Measurements from ENCODE around the gene DHRS7B.
"Not testable (repeated sequence)": the region's sequence is repeated elsewhere in the genome, so short reads cannot be mapped to it uniquely, and the experiment has no call there.

DHRS7B gene

DNA sequence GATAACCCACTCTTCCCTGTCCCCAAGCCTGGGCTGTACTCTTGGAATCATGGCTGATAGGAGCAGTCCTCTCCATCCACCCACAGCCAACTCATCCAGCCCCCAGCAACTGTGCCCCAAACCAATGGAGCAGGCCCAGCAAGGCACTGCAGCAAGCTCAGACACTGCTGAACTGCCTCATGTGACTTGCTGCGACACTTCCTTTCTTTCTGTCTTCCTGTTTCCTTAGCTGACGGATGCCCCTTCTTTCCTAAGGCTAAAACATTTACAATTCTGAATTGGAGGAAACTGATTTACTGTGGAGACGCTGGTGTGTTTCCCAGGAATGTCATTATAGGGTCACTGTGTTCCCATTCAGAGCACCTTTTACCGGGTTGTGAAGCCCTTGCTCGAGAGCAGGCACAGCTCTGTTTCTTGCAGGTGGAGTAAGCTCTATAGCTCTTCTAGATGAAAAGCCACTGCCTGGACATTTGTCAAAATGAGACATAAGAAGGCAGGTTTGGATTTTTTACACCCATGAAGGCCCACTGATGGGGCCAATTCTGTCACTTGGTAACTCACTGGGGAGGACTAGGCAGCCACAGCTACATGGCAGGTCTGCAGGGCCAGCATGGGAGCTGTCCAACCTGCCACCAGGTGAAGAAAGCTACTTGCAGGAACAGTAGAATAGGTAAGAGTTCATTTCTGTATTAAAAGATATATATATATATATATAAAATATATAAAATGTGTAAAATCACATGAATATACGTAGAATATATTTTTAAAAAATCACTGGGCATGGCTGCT is 59.8 kb downstream of the DHRS7B start:
- Mint-ChIP-seq H3K4me1 (peaks cover 8% of the 10 kb centered on the region), H3K27me3 (ENCODE audit: low read depth, poor library complexity) (no peaks in the 10 kb centered on the region), H3K4me3 (no peak overlapping the region), H3K9me3 (no peaks in the 10 kb centered on the region), H3K27ac (no peak overlapping the region), H3K36me3 (ENCODE audit: low read depth) (peaks cover 68% of the 10 kb centered on the region)
- TF ChIP-seq, protein P1, sequence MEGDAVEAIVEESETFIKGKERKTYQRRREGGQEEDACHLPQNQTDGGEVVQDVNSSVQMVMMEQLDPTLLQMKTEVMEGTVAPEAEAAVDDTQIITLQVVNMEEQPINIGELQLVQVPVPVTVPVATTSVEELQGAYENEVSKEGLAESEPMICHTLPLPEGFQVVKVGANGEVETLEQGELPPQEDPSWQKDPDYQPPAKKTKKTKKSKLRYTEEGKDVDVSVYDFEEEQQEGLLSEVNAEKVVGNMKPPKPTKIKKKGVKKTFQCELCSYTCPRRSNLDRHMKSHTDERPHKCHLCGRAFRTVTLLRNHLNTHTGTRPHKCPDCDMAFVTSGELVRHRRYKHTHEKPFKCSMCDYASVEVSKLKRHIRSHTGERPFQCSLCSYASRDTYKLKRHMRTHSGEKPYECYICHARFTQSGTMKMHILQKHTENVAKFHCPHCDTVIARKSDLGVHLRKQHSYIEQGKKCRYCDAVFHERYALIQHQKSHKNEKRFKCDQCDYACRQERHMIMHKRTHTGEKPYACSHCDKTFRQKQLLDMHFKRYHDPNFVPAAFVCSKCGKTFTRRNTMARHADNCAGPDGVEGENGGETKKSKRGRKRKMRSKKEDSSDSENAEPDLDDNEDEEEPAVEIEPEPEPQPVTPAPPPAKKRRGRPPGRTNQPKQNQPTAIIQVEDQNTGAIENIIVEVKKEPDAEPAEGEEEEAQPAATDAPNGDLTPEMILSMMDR (IDR thresholded peaks at IDR 0.05) = no peak
- DNase-seq = no peak

DNA sequence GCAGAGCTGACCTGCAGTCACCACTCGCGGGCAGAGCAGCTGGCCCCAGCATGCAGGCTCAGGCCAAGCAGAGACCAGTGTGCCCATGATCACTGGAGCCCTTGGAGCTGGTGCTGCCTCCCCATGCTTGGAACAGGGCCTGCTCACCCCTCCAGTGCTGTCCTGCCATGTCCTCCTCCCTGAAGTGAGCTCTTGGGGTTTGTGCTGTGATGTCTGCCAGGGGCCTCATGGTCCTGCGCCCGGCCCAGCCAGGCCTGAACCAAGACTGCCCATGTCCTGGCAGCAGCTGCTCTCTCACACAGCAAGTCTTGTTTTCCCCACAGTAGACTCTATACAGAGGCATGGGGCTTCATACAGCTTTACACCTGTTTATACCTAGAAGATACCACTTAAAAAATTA is 62.6 kb downstream of the DHRS7B start:
- Mint-ChIP-seq H3K27me3 (ENCODE audit: low read depth, poor library complexity) (peaks cover 3% of the 10 kb centered on the region), H3K9me3 (no peaks in the 10 kb centered on the region), H3K4me3 (no peak overlapping the region), H3K36me3 (ENCODE audit: low read depth) (peaks cover 74% of the 10 kb centered on the region), H3K27ac (no peak overlapping the region), H3K4me1 (no peaks in the 10 kb centered on the region)
- TF ChIP-seq, protein P1 (IDR thresholded peaks at IDR 0.05) = no peak
- DNase-seq = no peak

DNA sequence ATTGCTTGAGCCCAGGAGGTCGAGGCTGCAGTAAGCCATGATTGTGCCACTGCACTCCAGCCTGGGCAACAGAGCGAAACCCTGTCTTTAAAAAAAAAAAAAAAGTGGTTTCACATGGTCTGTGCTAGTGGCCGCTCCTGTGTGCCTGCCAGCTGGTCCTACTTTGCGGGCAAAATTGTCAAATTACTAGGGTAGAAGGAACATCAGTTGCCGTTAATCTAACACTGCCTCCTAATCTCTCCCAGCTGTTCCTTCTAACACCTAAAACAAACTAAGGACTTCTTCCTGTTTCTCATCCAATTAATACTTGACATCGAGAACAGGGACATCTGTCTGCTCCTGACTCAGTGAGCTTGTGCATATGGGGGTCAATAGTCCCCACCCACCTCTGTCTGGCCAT is 63.3 kb downstream of the DHRS7B start:
- DNase-seq = no peak
- Mint-ChIP-seq H3K27me3 (ENCODE audit: low read depth, poor library complexity) (peaks cover 3% of the 10 kb centered on the region), H3K27ac (peak overlapping the region; percentile 84), H3K36me3 (ENCODE audit: low read depth) (peaks cover 74% of the 10 kb centered on the region), H3K4me3 (no peak overlapping the region), H3K4me1 (no peaks in the 10 kb centered on the region), H3K9me3 (no peaks in the 10 kb centered on the region)
- TF ChIP-seq, protein P1 (IDR thresholded peaks at IDR 0.05) = no peak

DNA sequence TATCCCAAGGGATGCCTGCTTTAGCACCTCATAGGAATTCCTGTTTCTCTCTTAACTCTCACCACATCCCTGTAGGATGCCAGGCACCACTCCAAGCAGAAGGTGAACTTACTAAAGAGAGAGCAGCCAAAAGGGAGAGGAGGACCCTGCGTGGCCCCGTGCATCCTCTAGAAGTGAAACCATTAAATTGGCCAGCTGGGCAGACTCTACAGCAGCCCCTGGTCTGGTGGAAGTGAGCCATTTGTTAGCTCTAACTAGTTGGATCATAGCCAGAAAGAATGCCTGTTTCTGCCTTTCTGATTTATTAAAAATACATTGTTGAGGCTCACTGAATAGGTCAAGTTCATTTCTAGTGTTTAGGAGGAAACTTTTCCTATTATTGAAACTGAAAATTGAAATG is 64.9 kb downstream of the DHRS7B start:
- Mint-ChIP-seq H3K4me3 (no peak overlapping the region), H3K27ac (peak overlapping the region; percentile 36), H3K9me3 (no peaks in the 10 kb centered on the region), H3K4me1 (no peaks in the 10 kb centered on the region), H3K36me3 (ENCODE audit: low read depth) (peaks cover 72% of the 10 kb centered on the region), H3K27me3 (ENCODE audit: low read depth, poor library complexity) (peaks cover 3% of the 10 kb centered on the region)
- DNase-seq = no peak
- TF ChIP-seq, protein P1 (IDR thresholded peaks at IDR 0.05) = no peak

DNA sequence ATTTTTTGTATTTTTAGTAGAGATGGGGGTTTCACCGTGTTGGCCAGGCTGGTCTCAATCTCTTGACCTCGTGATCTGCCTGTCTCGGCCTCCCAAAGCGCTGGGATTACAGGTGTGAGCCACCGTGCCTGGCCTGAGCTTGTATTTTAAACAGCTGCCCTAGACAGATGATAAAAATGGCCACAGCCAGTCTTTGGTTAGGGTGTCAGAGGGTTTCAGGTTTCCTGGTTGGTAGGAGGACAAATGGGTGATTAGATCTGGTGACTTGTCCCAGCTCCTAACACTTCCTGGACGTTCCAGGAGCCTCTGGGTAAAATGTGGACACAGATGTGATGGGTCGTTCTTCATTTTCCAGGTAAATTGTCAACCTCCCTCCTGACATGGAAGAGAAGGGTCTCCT is 65.7 kb downstream of the DHRS7B start:
- peaks cover 75% of the 10 kb centered on the region for H3K36me3 Mint-ChIP-seq (ENCODE audit: low read depth)
- not testable (repeated sequence) for H3K4me1 Mint-ChIP-seq; H3K4me3 Mint-ChIP-seq; H3K27ac Mint-ChIP-seq; DNase-seq; H3K9me3 Mint-ChIP-seq; H3K27me3 Mint-ChIP-seq (ENCODE audit: low read depth, poor library complexity)

DNA sequence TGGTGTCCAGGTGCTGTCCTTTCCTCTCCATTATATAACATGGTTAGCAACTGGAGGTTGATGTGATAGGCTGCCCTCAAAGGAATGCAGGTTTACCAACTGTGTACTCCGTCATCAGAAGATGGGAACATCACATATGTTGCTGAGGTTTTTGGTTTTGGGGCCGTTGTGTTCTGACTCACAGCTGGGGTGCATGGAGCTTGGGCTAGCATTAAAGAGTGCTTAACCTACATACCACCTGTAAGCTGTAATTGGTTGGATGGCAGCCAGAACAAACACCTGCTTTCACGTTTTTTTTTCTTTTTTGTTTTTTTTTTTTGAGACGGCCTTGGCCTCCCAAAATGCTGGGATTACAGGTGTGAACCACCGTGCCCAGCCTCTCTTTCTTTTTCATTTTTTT is 66.3 kb downstream of the DHRS7B start:
- TF ChIP-seq, protein P1 (IDR thresholded peaks at IDR 0.05) = no peak
- Mint-ChIP-seq H3K27me3 (ENCODE audit: low read depth, poor library complexity) (peaks cover 5% of the 10 kb centered on the region), H3K36me3 (ENCODE audit: low read depth) (peaks cover 82% of the 10 kb centered on the region), H3K9me3 (no peaks in the 10 kb centered on the region), H3K27ac (no peak overlapping the region), H3K4me3 (no peak overlapping the region), H3K4me1 (no peaks in the 10 kb centered on the region)
- DNase-seq = no peak
